Bronchial epithelial cell (primary cell): ENCODE measurements around the gene RRP15. TPM values are rescaled to one million over a fixed set of nuclear protein-coding genes. Genes with fewer than 3 reads are reported as not detected.

Experiments used
- DNase-seq: peaks from one replicate; pipeline ENCODE4 v3.0.0-alpha.2; 2010; ENCODE audit warnings: low read depth
- FAIRE-seq: peaks from 2 replicates; lab custom pipeline; 2011; peaks lifted over from hg19 to GRCh38; lab: Jason Lieb, UNC
- H3K27me3 ChIP-seq: 2 replicates; pipeline ENCODE4 v1.5.1; 2011; ENCODE audit warnings: low read length; ENCODE audit not compliant: control insufficient read depth, insufficient read depth
- H3K36me3 ChIP-seq: 2 replicates; pipeline ENCODE4 v1.5.1; 2011; ENCODE audit warnings: low read length; ENCODE audit not compliant: control insufficient read depth, insufficient read depth
- H3K4me3 ChIP-seq: 2 replicates; pipeline ENCODE4 v1.5.1; 2011; ENCODE audit warnings: mild to moderate bottlenecking, low read depth, low read length, control low read depth
- CTCF ChIP-seq: IDR thresholded peaks from 2 replicates; pipeline ENCODE4 v1.5.1; 2011; ENCODE audit warnings: mild to moderate bottlenecking, moderate library complexity, low read length, control low read depth, inconsistent platforms; ENCODE audit not compliant: insufficient read depth, severe bottlenecking
- total RNA-seq: library from RNA; depleted of rRNA; stranded (reverse); fragments of >200 nt; gene quantifications from 2 replicates; pipeline ENCODE4 v1.2.1, GENCODE V29; 2014

Gene RRP15
- total RNA-seq, 1 donor from 2014 or later: 6.8 TPM

- DNase-seq (peak; percentile 49), FAIRE-seq (no peak)
- TF ChIP-seq CTCF: peak; percentile 29
- no peak overlapping the region for H3K4me3 ChIP-seq
- H3K36me3 ChIP-seq: no peaks in the 10 kb centered on the region
- H3K27me3 ChIP-seq: no peaks in the 10 kb centered on the region
Observed at GRCh38 chr1:218330043-218330623, 45.0 kb downstream of the RRP15 start.

- no peaks in the 10 kb centered on the region for H3K36me3 ChIP-seq
- H3K4me3 ChIP-seq: no peak overlapping the region
- TF ChIP-seq CTCF: no peak
- H3K27me3 ChIP-seq: no peaks in the 10 kb centered on the region
- no peak for FAIRE-seq
- DNase-seq: no peak
Observed at GRCh38 chr1:218332416-218332815, 47.3 kb downstream of the RRP15 start.

- DNase-seq (no peak), FAIRE-seq (no peak)
- Histone ChIP-seq H3K4me3 (no peak overlapping the region), H3K27me3 (no peaks in the 10 kb centered on the region), H3K36me3 (no peaks in the 10 kb centered on the region)
- TF ChIP-seq CTCF: no peak
Observed at GRCh38 chr1:218336328-218336727, 51.2 kb downstream of the RRP15 start.

GRCh38 chr1:218339267-218339831 is 54.3 kb downstream of the RRP15 start:
- no peak for FAIRE-seq
- TF ChIP-seq CTCF: peak; percentile 29

GRCh38 chr1:218341325-218341724 is 56.2 kb downstream of the RRP15 start:
- H3K4me3 ChIP-seq: no peak overlapping the region
- no peak for DNase-seq

More at GRCh38 chr1:218339267-218339831, 54.3 kb downstream of the RRP15 start:
- Histone ChIP-seq H3K27me3 (no peaks in the 10 kb centered on the region), H3K4me3 (no peak overlapping the region), H3K36me3 (no peaks in the 10 kb centered on the region)
- DNase-seq: peak; percentile 54

More at GRCh38 chr1:218341325-218341724, 56.2 kb downstream of the RRP15 start:
- no peak for TF ChIP-seq CTCF
- Histone ChIP-seq H3K36me3 (no peaks in the 10 kb centered on the region), H3K27me3 (no peaks in the 10 kb centered on the region)
- no peak for FAIRE-seq
